Activated T-cell treated with anti-CD3 and anti-CD28 coated beads for 24 hours (primary cell): ENCODE measurements around the gene EIF2D.
"Not testable (repeated sequence)": the region's sequence is repeated elsewhere in the genome, so short reads cannot be mapped to it uniquely, and the experiment has no call there.

ENCODE experiments used
- DNase-seq: peaks from one replicate; pipeline ENCODE4 v3.0.0-alpha.2; 2020; ENCODE audit warnings: low read depth

EIF2D gene

DNA sequence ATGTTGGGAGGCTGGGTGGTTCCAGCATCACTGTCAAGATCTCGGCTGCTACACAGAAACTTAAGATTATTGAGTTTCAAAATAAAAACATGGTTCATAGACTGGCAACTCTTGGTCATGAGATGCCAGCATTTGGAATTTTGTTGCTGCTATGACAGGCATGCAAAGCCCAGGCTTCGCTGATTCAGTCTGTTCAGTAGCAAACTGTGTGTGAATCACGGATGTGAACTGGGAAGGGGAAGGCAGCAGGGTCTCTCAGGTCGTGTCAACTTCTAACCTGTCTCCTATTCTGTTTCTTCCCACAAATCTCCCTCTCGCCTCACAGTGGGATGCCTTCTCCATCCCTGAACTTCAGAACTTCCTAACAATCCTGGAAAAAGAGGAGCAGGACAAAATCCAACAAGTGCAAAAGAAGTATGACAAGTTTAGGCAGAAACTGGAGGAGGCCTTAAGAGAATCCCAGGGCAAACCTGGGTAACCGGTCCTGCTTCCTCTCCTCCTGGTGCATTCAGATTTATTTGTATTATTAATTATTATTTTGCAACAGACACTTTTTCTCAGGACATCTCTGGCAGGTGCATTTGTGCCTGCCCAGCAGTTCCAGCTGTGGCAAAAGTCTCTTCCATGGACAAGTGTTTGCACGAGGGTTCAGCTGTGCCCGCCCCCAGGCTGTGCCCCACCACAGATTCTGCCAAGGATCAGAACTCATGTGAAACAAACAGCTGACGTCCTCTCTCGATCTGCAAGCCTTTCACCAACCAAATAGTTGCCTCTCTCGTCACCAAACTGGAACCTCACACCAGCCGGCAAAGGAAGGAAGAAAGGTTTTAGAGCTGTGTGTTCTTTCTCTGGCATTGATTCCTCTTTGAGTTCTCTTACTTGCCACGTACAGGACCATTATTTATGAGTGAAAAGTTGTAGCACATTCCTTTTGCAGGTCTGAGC lies 25.5 kb downstream of the EIF2D start:
- no peak for DNase-seq

DNA sequence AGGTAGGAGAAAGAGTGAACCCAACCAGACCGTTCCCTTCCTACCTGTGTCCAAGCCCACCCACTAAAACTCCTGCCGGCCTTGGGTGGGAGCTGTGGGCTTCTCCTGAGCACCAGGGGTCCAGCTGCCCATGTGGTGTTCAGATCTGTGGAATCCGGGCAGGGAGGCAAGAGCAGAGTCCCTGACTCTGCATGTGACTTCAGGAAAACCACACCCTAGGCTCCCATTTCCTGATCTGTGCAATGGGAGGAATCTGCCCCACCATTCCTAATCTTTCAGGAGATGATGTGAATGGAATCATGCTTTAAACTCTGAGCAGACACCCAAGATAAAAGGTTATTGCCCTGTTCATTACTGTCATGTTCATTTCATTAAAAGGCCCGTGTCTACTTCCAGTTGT lies 27.6 kb downstream of the EIF2D start:
- DNase-seq: no peak

DNA sequence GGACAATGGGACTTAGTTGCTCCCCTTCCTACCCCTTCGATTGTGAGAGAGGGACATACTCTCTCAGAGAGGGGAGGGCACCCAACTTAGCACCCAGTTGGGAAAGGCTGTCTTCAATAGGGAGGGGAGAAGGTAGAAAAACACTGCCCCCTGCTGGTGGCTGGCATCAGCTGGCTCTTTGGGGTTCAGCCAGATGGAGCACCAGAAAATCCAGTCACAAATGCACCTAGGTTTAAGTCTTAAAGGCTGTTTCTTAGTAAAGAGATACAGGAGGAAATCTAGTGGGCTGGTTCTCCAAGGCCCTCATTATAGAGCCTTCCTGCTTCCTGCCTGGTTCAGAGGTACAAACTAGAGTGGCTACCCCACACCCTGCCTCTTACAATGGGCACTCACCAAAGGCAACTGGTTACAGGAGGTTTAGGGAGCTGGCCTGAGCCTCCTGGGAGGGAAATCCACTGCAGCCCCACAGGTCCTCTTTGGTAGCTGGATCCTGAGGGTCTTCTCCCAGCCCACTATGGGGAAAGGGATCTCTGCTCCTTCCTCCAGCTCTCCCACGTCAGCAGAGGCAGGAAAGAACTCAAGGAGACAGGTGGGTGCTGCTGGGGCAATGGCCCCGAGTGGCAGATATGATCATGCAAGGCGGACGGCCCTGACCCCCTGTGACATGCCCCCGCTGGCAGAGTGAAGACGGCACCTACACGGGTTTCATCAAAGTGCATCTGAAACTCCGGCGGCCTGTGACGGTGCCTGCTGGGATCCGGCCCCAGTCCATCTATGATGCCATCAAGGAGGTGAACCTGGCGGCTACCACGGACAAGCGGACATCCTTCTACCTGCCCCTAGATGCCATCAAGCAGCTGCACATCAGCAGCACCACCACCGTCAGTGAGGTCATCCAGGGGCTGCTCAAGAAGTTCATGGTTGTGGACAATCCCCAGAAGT lies 28.3 kb downstream of the EIF2D start:
- DNase-seq: peak; percentile 78

DNA sequence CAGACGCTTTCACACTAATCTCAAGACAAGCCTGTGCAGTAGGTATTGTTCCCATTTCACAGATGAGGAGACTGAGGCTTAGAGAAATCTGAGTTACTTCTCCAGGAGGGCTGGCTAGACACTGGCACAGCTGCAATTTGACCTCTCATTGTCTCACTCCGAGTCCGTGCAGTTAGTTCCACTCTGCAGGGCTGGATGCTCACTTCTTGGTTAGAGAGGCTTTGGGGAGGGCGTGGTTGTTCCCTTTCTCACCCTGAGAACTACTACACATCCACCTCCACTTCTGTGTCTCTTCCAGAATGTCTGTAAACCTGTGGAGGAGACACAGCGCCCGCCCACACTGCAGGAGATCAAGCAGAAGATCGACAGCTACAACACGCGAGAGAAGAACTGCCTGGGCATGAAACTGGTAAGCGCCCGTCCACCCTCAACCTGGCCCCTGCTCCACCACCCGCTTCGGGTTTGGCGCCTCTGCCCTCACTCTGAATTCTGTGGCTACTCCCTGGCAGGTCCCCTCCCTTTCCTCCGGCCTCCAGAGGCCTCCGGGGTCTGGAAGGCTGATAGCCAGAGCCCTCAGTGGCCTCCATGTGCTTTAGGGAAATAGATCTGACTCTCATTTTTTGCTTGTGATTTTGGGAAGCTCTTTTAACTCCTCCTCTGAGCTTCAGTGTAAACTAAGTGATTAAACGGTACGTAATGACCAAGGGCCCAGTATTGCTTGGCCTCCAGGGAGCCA lies 29.1 kb downstream of the EIF2D start:
- DNase-seq: no peak

DNA sequence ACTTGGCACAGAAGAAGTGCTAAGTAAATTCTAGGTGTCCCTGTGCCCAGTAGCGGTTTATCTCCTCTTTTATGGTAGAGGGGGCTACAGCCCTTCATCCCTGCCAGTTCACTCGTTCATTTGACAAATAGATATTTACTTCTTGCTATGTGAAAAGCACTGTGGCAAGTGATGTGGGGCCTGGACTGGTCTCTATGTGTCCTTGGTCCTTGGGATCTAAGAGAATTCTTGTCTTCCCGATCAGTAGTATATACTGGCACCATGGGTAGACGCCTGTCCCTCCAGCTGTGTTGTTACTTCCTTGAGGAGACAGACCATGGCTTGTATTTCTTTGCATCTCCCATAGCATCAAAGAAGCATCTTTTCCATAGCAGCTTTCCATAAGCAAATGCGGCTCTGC lies 29.7 kb downstream of the EIF2D start:
- DNase-seq: no peak

DNA sequence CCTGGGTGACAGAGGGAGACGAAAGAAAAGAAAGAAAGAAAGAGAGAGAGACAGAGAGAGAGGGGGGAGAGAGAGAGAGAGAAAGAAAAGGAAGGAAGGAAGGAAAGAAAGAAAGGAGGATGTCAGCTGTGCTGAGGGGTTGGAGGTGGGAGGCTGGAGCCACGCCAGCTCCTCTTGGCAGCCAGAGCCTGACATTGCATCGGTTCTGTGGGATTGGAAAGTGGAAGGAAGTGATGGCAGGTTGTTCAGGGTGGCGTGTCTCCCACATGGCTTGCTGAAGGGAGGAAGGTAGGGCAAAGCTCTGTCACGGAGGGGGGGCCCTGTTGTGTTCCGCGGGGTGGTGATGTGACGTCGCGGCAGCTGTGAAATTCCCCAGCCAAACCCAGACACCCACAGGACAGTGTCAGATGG lies 30.7 kb downstream of the EIF2D start:
- DNase-seq: peak; percentile 65

DNA sequence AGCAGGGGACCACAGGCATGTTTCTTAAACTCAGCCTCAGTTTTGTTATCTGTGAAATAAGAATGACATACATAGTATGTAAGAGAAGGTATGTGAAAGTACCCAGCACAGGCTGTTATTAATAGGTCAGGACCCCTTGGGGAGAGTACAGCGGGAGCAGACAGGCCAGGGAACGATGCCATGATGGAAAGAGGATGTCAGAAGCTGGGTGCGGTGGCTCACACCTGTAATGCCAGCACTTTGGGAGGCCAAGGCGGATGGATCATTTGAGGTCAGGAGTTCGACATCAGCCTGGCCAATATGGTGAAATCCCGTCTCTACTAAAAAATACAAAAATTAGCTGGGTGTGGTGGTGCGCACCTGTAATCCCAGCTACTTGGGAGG lies 31.2 kb downstream of the EIF2D start:
- DNase-seq: not testable (repeated sequence)

DNA sequence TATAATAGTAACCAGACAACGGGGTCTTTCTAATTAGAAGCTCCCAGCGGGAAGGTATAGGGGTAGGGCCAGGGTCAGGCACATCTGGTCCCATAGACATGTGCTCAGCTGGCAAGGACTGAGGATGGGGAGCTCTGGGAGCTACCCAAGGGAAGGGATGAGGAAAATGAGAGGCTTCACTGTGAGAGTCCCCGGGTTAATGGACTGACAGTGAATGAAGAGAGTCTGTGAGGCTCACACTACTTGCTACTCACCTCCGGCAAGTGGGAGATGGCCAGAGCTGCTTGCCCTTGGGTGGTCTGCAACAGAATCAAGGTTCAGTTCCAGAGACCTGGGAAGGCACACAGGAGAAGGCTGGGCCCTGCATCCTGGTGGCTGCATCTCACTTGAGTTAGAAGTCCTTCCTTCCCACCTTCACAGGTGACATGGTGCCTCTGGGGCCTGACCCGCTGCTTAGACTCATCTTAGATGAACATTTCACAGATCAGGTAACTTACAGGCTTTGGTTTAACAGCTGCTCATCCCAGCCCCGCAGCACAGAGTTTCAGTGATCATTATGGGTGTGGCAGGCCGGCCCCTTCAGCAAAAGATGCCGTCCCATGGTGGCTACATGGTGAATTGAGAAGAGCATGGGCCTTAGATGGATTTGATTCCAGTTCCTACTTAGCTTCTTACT lies 31.7 kb downstream of the EIF2D start:
- no peak for DNase-seq

DNA sequence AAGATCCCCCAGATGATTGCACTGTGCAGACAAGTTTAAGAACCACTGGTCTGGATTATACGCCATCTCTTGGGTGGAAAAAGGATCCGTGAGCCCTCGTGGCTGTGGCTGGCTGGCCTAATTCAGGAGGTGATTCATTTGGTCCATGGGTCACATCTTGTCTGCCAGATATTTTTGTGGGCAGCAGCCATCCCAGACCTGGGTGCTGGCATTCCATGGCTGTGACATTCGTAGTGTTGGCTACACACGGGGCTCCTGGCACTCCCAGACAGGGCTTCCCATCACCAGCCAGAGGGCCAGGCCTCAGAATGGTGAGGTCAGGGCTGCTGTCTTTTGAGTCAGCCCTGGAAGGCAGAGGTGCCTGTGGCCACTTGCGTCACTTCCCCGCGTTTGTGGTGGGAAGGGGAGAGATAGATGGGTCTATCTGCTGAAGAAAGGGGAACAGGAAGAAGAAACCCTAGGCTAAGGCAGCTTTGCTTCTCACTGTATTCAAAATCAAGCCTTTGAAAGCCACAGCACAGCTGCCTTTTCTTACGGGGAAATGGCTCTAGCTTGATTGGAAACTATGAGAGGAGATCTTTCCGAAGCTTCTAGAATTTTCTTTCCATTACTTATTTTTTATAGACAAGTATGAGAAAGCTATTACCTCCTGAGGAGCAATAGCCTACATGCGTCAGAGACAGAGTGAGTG lies 32.4 kb downstream of the EIF2D start:
- peak; percentile 79 for DNase-seq

DNA sequence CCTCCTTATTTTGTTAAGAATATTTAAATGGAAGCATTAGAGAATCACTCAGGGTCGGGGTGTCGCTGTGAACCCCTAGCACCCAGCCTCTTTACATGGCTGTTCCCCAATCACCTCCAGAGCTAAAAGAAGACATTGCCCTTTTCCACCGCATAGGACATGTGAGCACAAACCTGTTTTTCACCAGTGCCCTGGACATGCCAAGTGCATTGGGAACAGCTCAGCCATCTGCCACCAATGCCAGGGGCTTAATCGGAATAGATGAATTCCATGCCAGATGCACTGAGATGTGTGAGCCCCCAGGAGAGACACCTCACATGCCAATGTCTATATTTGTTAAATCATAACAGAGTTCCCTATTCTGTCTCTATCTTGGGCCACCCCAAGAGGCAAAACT lies 33.3 kb downstream of the EIF2D start:
- DNase-seq: no peak

DNA sequence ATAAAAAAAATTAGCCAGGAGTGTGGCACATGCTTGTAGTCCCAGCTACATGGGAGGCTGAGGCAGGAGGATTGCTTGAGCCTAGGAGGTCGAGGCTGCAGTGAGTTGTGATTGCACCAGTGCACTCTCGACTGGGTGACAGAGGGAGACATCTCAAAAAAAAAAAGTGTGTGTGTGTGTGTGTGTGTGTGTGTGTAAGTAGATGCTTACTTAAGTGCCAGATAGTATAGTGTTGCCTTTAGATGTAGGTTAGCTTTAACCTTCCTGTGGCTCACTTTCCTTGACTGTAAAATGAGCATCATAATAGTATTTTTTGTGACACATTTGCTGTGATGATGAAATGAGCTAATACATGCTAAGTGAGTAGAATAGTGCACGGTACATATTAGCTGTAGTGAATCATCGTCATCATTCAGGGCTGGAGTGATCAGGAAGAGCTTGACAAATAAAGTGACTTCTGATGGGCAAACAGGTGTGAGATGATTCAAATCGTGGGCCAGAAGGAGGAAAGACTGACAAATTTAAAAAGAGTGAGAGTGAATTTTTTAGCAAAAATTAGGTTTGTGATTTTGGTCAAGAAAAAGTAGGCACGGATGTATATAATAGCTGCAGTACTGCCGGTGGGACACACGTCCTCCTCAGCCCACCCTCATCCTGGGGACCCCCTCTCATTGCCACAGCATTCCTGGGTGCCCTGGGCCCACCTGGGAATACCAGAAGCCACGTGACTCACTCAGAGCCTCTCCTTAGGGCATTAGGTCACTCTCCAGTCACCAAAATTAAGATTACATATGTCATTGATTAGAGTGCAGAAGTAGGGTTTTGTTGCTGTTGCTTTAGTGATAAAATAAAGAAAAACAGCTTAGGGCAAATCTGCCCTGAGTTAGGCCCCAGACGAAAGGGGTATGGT lies 33.9 kb downstream of the EIF2D start:
- DNase-seq: no peak

DNA sequence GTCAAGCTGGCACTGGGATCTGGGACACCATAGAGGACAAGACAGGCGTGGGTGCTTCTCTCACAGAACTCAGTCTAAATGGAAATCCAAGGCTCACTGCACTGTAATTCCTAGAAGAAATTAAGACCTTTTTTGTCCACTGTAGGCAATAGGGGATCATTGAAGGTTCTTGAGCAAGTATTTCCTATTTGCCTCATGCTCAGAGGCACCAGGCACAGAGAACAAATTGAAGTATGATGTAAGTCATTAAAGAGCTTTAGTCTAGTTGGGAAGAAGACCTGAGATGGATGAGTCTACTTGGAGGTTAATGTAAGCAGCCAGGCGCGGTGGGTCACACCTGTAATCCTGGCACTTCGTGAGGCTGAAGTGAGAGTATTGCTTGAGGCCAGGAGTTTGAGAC lies 34.6 kb downstream of the EIF2D start:
- DNase-seq: no peak

DNA sequence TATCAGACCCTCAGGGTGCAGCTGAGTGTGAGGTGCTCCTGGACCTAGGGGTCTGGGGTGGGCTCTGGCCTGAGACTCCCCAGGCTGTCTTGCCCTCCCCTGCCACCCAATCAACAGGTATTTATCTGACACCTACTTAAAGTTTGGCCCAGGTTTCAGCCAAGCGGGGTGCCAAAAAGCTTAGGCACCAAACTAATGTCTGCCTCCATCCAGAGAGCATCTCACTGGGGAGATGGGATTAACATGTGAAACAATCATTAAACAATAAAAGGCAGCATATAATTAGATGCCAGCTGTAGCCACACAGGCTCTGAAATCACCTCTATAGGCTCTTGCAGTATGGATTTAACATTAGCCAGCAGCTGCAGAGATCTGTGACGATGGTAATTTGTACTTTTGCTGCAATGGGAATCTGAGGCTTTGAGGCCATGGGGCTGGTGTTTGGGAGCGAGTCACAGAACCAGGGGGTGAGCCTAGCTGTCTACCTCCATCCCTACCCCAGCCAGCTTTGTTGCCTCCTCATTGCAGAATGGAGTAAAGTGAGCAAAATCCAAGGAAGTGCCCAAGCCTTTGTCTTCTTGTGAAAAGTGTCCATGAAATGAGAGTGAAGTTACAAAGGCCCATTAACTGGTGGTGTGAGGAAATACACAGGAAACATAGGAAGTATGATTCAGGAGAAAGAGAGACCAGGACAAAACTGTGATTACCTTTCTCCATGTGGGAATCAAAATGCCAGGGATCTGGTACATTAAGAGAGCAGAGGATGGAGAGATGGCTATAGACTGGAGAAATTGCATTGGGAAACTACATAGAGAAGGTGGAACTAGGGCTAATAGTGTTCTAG lies 36.1 kb downstream of the EIF2D start:
- DNase-seq: no peak

DNA sequence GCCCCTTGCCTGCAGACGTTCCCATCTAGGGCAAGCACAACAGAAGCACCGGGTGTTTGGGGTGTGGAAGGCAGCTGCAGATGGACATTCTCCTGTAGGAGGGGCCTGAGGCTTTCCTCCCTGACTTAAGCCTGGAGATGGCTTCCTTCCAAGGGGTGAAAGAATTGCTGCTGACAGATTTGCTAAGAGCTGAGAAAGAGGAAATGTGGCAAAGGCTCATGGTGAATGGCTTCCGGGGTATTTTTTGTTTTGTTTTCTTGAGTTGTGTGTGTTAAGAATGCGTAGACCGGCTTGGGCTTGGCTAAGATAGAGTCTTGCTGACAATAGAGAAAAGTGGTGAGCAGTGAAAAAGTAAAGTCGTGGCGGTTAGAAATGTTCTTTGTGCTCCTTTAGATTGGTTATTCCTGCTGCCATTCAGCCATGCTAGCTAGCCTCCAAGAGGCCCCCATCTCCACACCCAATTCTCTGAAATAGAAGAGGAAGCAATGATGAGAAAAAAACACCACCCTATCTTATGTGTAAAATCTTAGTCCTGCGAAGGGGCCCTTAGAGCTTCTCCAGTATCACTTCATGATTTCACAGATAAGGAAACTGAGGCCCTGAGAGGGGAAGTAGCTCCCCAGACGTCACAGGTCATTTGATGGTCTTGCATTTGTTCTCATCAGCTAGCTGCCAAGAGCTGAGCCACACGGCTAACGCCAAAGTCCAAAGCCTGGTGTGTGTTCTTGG lies 36.9 kb downstream of the EIF2D start:
- DNase-seq: no peak

DNA sequence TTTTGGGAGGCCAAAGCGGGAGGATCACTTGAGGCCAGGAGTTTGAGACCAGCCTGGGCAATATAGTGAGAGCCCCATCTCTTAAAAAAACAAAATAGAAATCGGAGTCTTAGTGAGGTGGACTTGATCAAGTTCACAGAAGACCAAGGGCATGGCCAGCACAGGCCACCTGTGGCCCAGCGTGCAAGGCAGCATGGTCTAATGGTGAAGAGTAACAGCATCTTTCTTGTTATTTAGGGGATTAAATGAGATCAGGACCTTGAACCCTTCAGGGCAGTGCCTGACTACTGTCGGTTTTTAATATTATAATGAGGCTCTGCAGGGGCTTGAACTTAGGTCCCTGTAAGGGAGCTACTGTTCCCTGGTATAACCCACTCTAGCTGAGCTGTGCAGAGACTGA lies 38.5 kb downstream of the EIF2D start:
- no peak for DNase-seq

DNA sequence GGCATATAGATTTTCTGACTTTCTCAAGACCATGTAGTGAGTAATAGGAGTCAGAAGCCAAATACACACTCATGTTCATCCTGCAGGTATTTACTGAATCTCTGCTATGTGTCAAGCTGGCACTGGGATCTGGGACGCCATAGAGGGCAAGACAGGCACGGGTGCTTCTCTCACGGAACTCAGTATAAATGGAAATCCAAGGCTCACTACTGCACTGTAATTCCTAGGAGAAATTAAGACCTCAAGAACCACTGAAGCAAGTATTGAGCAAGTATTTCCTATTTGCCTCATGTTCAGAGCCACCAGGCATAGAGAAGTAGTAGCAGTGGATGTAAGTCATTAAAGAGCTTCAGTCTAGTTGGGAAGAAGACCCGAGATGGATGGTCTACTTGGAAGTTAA lies 38.9 kb downstream of the EIF2D start:
- no peak for DNase-seq

DNA sequence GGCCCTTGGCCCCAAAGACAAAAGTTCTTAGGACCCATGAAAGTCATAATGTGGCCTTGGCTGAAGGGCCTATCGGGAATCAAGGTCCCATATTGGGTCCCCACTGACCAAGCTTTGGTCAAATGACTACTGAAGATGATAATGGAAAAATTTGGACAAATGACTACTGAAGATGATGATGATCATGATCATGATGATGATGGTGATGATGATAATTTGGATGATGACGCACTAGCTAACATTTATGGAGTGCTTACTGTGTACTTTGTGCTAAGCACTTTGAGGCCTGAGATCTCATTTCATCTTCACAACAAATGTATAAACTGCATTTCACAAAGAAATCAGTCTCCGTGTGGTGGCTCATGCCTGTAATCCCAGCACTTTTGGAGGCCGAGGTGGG lies 39.4 kb downstream of the EIF2D start:
- DNase-seq: no peak

DNA sequence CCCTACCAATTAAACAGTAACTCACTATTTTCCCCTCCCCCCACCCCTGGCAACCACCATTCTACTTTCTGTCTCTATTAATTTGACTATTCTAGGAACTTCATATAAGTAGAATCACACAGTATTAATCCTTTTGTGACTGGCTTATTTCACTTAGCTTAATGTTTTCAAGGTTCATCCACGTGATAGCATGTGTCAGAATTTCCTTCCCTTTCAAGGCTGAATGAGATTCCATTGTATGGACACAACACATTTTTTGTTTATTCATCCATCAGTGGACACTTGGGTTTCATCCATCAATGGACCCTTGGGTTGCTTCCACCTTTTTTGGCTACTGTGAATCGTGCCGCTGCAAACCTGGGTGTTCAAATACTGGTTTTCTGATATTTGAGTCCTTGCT lies 41.7 kb downstream of the EIF2D start:
- no peak for DNase-seq
